ENCODE data around the gene ZNF385B. TPM values are rescaled to one million over a fixed set of nuclear protein-coding genes. Genes with fewer than 3 reads are reported as not detected.

ZNF385B gene
- total RNA-seq, 2 donors from 2014 or later, result not detected

DNA sequence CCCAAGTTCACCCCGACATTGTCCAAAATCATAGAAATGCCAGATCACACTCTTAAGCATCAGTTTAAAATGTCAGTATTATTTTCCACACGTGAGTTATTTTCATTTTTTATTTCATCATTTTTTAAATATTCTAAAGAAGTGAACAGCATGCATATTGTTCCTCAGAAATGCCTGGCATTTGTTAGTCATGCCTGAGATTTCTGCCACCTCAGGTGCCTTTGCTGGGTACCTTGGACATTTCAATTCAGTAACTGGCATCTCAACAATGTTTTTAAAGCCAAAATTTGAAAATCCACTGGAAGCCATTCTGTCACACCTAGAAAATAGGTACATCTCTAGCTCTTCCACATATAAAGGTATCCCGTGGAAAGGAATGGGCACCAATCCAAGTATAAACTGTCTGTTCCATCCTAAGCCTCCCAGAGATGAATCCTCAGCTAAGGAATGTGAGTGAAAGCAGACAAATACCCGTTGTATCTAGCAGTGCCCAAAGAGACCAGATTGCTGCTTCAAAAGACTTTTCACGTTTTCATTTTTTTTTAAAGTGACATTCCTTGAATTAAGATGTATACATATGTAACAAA, 159.8 kb downstream of the ZNF385B start:
- H3K27me3 Mint-ChIP-seq, result no peaks in the 10 kb centered on the region

DNA sequence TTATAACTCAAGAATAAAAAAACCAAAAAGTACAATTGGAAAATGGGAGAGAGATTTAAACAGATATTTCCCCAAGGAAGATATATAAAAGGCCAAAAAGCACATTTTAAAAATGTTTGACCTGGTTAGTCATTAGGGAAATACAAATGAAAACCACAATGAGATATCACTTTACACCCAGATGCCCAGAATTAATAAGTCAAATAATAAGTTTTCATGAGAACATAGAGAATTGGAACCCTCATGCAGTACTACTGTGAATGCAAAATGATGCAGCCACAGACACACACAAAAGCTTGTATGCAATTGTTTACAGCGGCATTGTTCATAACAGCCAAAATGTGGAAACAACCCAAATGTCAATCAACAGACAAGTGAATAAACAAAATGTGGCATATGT, 165.9 kb downstream of the ZNF385B start:
- ATAC-seq, result no peak
- Mint-ChIP-seq H3K4me3 (no peak overlapping the region), H3K27me3 (peaks cover 5% of the 10 kb centered on the region), H3K27ac (no peak overlapping the region), H3K4me1 (no peaks in the 10 kb centered on the region), H3K36me3 (ENCODE audit: low read depth) (no peaks in the 10 kb centered on the region)
- H3K9me3 ChIP-seq (ENCODE audit: control insufficient read depth, low read length, poor library complexity, severe bottlenecking), result no peaks in the 10 kb centered on the region
- no peak for DNase-seq

More for the DNA sequence above, 159.8 kb downstream of the ZNF385B start:
- Mint-ChIP-seq H3K4me1 (no peaks in the 10 kb centered on the region), H3K36me3 (ENCODE audit: low read depth) (no peaks in the 10 kb centered on the region), H3K27ac (no peak overlapping the region), H3K4me3 (no peak overlapping the region)
- no peak for ATAC-seq
- DNase-seq, result no peak
- H3K9me3 ChIP-seq (ENCODE audit: control insufficient read depth, low read length, poor library complexity, severe bottlenecking), result no peaks in the 10 kb centered on the region

DNA sequence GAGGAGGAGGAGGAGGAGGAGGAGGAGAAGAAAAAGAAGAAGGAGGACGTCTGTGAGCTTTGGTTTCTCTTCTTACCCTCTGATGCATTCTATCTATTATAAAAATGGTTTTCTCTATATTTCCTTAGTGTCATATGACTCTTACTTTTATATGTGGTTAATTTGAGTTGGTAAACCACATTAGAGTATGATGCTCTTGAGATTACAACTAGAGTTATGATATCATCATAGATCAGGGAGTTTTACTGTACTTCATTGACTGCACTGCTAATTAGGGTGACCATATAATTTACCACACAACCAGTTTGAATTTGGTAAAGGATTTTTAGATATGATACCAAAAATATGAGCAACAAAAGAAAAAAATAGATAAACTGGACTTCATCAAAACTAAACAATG, 166.4 kb downstream of the ZNF385B start:
- H3K27me3 Mint-ChIP-seq, result peaks cover 5% of the 10 kb centered on the region
- no peak overlapping the region for H3K27ac Mint-ChIP-seq
- H3K4me3 Mint-ChIP-seq, result no peak overlapping the region
- no peaks in the 10 kb centered on the region for H3K36me3 Mint-ChIP-seq (ENCODE audit: low read depth)
- ATAC-seq (no peak), DNase-seq (no peak)
- no peaks in the 10 kb centered on the region for H3K4me1 Mint-ChIP-seq
- no peaks in the 10 kb centered on the region for H3K9me3 ChIP-seq (ENCODE audit: control insufficient read depth, low read length, poor library complexity, severe bottlenecking)

DNA sequence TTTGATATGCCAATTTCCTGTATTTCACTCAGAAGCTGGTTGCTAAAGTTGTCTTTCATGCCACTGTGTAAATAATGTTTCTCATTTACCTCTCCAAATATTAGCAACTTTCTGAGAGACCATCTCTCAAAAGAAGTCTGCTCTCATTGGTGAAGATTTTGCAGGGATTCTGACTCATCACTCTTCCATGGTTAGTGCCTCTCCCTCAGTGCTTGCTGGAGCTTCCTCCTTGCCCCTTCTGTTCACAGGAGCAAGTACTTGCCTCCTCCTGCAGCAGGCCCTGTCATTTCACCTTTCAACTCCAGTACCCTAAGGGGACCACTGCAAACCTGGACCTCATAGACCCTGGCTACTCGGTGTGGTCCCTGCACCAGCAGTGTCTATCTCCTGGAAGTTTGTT, 168.8 kb downstream of the ZNF385B start:
- H3K27me3 Mint-ChIP-seq, result peaks cover 5% of the 10 kb centered on the region
- no peak for ATAC-seq
- no peak overlapping the region for H3K27ac Mint-ChIP-seq
- no peak overlapping the region for H3K4me3 Mint-ChIP-seq
- H3K9me3 ChIP-seq (ENCODE audit: control insufficient read depth, low read length, poor library complexity, severe bottlenecking), result no peaks in the 10 kb centered on the region
- no peaks in the 10 kb centered on the region for H3K4me1 Mint-ChIP-seq
- no peaks in the 10 kb centered on the region for H3K36me3 Mint-ChIP-seq (ENCODE audit: low read depth)
- no peak for DNase-seq

DNA sequence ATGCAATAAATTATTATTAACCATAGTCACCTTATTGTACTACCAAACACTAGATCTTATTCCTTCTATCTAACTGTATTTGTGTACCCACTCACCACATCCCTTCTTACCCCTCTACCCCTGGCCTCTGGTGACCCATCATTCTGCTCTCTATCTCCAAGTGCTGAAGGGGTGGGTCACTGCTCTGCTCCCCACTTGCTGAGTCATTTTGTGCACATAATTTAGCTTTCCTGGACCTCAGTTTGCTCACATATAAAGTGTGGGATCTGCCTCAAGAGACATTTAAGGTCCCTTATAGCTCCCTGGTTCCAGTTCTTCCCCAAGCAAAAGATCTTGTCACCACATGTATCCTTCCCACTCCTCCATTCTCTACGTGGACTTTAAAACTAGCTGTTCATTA, 169.4 kb downstream of the ZNF385B start:
- ATAC-seq (no peak), DNase-seq (no peak)
- Mint-ChIP-seq H3K27ac (no peak overlapping the region), H3K36me3 (ENCODE audit: low read depth) (no peaks in the 10 kb centered on the region), H3K4me3 (no peak overlapping the region), H3K4me1 (no peaks in the 10 kb centered on the region), H3K27me3 (peaks cover 5% of the 10 kb centered on the region)
- H3K9me3 ChIP-seq (ENCODE audit: control insufficient read depth, low read length, poor library complexity, severe bottlenecking), result no peaks in the 10 kb centered on the region

DNA sequence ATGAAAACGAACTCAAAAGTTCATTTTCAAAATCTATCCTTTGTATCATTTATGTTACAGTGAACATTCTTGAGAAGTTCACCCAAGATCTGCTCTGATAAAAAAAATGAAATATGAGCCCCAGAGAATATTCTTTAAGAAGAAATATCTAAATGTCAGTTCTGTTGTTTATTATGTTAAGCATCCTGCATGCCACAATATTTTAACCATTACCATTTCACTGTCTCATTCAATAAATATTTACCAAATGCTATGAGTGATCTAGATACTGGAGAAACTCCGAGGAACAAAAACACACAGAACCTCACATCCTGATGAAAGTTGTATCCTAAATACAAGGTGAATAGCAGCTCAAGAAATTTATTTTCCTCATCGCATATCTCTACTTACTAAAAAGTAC, 170.2 kb downstream of the ZNF385B start:
- no peaks in the 10 kb centered on the region for H3K4me1 Mint-ChIP-seq
- H3K27ac Mint-ChIP-seq, result no peak overlapping the region
- DNase-seq (no peak), ATAC-seq (no peak)
- peaks cover 5% of the 10 kb centered on the region for H3K27me3 Mint-ChIP-seq
- no peaks in the 10 kb centered on the region for H3K9me3 ChIP-seq (ENCODE audit: control insufficient read depth, low read length, poor library complexity, severe bottlenecking)
- no peak overlapping the region for H3K4me3 Mint-ChIP-seq
- H3K36me3 Mint-ChIP-seq (ENCODE audit: low read depth), result no peaks in the 10 kb centered on the region

DNA sequence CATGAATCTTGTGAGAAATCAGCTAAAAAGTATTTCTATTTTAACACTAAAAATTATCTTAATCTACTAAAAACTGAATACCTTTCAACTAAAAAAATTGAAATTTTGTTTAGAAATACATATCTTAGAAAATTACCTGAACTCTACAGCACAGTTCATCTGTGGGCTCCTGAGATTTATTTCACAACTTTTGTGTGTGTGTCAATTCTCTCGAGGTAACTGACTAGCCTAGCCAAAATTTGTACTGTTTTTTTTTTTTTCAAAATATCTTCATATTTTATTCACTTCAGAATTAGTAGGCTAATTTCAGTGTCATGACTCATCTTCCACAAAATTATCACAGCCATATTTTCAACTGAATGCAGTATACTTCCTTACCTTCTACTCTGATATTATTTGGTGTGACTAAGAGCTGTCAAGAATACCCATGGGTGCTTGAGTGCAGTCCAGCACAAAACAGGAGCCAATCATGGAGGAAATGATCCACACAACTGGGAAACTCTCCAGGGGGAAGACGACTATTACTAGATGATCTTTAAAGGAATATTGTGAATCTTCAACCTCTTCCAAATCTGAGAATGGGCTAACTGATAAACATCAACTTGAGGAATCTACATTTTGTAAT, 174.6 kb downstream of the ZNF385B start:
- Mint-ChIP-seq H3K27ac (no peak overlapping the region), H3K4me3 (no peak overlapping the region), H3K27me3 (no peaks in the 10 kb centered on the region), H3K36me3 (ENCODE audit: low read depth) (no peaks in the 10 kb centered on the region), H3K4me1 (no peaks in the 10 kb centered on the region)
- DNase-seq (no peak), ATAC-seq (no peak)
- no peaks in the 10 kb centered on the region for H3K9me3 ChIP-seq (ENCODE audit: control insufficient read depth, low read length, poor library complexity, severe bottlenecking)

DNA sequence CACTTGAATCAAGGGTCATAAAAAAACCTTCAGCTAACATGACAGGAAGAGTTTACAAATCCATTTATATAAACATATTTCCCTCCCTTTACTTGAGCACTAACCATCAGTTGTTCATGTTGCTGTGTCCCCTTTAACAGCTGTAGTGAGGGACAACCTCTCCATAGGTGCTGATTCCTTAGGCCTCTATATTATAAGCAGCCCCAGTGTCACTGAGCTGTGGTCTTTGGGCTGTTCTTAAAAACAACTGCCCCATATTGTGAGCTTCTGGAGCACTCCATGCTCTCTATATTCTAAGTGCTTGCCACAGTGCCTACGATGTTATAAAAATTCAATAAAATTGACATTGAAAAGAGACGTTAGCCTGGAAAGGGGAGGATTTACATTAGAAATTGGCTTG, 175.3 kb downstream of the ZNF385B start:
- Mint-ChIP-seq H3K27me3 (no peaks in the 10 kb centered on the region), H3K4me1 (no peaks in the 10 kb centered on the region), H3K36me3 (ENCODE audit: low read depth) (no peaks in the 10 kb centered on the region), H3K4me3 (no peak overlapping the region), H3K27ac (no peak overlapping the region)
- DNase-seq (no peak), ATAC-seq (no peak)
- no peaks in the 10 kb centered on the region for H3K9me3 ChIP-seq (ENCODE audit: control insufficient read depth, low read length, poor library complexity, severe bottlenecking)

DNA sequence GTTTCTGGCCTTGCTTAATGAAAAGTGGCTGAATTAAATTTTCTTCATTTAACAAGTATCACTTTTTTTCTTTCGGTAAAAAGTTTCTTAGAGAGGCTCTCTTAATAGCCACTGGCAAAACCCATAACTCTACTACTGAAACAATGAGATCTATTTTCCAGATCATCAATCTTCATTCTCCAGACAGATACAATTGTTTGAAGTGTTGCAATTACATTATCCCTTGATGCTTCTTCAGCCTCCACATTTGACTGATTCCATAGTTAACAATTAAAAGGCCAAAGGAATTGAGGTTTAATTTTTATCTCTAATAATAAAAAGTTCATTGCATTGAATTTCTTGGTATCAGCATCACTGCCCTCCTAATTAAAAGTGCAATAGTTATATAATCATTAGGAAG, 176.3 kb downstream of the ZNF385B start:
- DNase-seq (no peak), ATAC-seq (no peak)
- no peaks in the 10 kb centered on the region for H3K36me3 Mint-ChIP-seq (ENCODE audit: low read depth)
- H3K4me1 Mint-ChIP-seq, result no peaks in the 10 kb centered on the region
- H3K27ac Mint-ChIP-seq, result no peak overlapping the region
- H3K27me3 Mint-ChIP-seq, result no peaks in the 10 kb centered on the region
- H3K4me3 Mint-ChIP-seq, result no peak overlapping the region
- no peaks in the 10 kb centered on the region for H3K9me3 ChIP-seq (ENCODE audit: control insufficient read depth, low read length, poor library complexity, severe bottlenecking)

DNA sequence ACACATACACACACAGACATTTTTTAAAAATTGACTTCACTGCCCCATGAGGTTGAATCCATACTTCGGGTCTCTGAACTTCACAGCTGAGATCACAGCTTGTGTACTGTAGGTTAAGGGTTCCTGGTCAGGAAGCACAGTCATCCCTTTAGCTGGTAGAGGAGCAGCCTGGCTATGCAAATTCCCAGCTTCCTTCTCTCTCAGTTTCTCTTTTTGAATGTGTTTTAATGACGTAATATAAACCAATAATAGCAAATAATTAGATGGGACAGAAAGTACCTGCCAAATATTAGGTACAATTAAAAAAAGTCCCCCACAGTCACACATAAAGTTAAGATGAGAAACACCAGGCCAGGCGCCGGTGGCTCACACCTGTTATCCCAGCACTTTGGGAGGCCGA, 178.7 kb downstream of the ZNF385B start:
- H3K9me3 ChIP-seq (ENCODE audit: control insufficient read depth, low read length, poor library complexity, severe bottlenecking), result no peaks in the 10 kb centered on the region
- Mint-ChIP-seq H3K4me1 (no peaks in the 10 kb centered on the region), H3K36me3 (ENCODE audit: low read depth) (no peaks in the 10 kb centered on the region), H3K27me3 (no peaks in the 10 kb centered on the region), H3K4me3 (no peak overlapping the region), H3K27ac (no peak overlapping the region)
- no peak for DNase-seq
- no peak for ATAC-seq

DNA sequence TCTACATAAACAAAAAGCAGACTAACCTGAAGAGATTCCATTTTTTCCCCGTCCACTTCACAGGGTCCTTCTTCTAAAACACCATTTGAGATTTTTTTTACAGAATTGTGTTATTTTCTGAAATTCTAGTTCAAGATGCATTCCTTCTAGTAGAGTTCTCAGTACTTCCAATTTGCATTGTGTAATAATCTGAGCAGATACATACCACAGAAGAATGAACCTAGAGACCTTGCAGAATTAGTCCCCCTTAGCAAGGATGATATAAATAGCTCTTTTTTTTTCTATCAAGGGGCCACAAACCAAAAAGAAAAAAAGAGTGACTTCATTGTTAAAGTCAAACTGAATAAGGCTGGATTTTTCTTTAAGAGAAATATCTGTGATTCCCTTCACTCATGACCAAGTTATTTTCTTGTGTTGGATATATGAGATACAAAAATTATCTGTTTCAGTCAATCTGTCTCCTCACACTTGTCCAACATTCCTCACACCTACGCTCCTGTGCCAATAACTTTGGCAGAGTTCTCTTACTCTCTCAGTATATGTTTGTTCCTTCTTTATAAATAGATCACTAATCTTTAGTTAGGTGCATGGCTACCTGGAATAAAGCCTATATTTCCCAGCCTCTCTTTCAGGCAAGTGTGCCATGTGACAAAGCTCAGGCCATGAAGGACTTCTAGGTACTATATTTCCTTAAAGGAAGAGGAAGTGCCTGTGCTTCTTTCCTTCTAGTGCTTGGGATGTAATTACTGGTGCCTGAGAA, 183.5 kb downstream of the ZNF385B start:
- DNase-seq, result no peak
- Mint-ChIP-seq H3K4me1 (no peaks in the 10 kb centered on the region), H3K27ac (no peak overlapping the region), H3K27me3 (no peaks in the 10 kb centered on the region), H3K4me3 (no peak overlapping the region), H3K36me3 (ENCODE audit: low read depth) (no peaks in the 10 kb centered on the region)
- no peak for ATAC-seq
- no peaks in the 10 kb centered on the region for H3K9me3 ChIP-seq (ENCODE audit: control insufficient read depth, low read length, poor library complexity, severe bottlenecking)

DNA sequence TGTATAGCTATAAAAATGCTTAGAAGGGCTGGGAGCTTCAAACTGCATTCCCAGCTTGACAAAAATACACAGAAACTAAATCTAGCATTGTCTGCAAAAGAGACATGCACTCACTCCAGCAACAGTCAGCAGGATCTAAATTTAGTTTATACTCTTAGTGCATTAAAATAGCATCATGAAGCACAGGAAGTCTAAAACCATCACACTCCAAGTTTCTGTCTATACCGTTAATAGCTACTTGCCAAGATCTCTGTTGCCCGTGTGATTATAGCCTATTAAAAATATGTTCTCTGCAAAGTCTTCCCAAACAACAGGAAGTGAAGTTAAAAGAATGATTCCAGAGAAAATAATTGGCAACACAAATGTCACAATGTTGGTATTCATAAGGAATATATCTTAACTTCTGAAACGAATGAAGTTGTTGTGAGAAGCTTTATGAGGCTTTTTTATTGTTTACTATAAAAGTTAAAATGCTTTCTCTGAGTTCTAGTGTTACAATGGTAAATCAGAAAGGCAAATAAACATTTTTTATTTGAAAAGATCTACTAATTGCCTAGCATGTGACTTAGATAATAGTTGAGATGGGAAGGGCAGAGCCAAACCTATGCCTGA, 184.2 kb downstream of the ZNF385B start:
- H3K4me1 Mint-ChIP-seq, result no peaks in the 10 kb centered on the region

DNA sequence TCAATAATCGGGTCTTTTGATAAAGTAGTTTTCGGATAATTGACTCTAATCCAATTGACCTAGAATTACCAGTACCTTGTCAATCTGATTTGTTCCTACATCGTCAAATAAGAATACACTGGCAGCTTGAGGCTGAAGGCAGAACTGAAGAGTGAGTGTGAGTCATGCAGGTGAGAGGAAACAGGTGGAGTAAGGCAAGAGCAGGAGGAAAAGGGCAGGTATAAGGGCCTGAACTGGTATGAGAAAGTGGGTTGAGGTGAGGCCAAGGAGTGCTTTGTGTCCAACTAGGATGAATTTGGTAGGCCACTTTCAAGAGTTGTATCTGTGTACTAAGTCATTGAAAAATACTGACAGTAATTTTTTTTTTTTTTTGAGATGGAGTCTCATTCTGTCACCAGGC, 186.0 kb downstream of the ZNF385B start:
- no peaks in the 10 kb centered on the region for H3K9me3 ChIP-seq (ENCODE audit: control insufficient read depth, low read length, poor library complexity, severe bottlenecking)
- no peaks in the 10 kb centered on the region for H3K36me3 Mint-ChIP-seq (ENCODE audit: low read depth)
- no peaks in the 10 kb centered on the region for H3K27me3 Mint-ChIP-seq
- no peak overlapping the region for H3K27ac Mint-ChIP-seq
- no peak overlapping the region for H3K4me3 Mint-ChIP-seq
- DNase-seq, result no peak
- no peak for ATAC-seq
- H3K4me1 Mint-ChIP-seq, result no peaks in the 10 kb centered on the region

More for the DNA sequence above, 184.2 kb downstream of the ZNF385B start:
- no peaks in the 10 kb centered on the region for H3K36me3 Mint-ChIP-seq (ENCODE audit: low read depth)
- no peak for ATAC-seq
- H3K27me3 Mint-ChIP-seq, result no peaks in the 10 kb centered on the region
- no peak for DNase-seq
- no peak overlapping the region for H3K4me3 Mint-ChIP-seq
- no peaks in the 10 kb centered on the region for H3K9me3 ChIP-seq (ENCODE audit: control insufficient read depth, low read length, poor library complexity, severe bottlenecking)
- H3K27ac Mint-ChIP-seq, result no peak overlapping the region

Data from T-helper 17 cell (primary cell).